ENCODE measurements around the gene MAPRE2.
"Not testable (repeated sequence)": the region's sequence is repeated elsewhere in the genome, so short reads cannot be mapped to it uniquely, and the experiment has no call there.

MAPRE2 gene

GRCh38 chr18:35153609-35154272, 112.5 kb downstream of the MAPRE2 start:
- DNase-seq (ENCODE audit: low read depth), result no peak

- DNase-seq (ENCODE audit: low read depth), result no peak
Observed at GRCh38 chr18:35155398-35156117, 114.3 kb downstream of the MAPRE2 start.

DNA sequence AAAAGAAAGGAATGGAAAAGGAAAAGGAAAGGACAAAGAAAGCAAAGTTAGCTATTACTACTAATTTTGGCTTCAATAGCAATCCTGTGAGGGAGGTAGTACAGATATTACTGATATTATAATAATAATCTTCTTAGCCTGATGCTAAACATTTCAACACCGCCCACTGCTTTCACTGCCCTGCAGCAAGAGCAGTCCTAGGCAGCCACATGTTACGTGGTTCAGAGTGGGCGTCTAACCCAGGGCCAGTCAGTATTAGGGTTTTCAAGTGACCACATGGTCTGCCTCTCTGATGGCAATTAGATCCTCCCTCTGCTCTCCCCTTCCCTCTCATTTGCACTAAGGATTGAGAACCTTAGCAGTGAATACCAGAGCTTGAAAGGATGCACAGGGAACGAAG, 116.0 kb downstream of the MAPRE2 start:
- DNase-seq (ENCODE audit: low read depth), result no peak

GRCh38 chr18:35158728-35159450, 117.7 kb downstream of the MAPRE2 start:
- DNase-seq (ENCODE audit: low read depth), result no peak

DNA sequence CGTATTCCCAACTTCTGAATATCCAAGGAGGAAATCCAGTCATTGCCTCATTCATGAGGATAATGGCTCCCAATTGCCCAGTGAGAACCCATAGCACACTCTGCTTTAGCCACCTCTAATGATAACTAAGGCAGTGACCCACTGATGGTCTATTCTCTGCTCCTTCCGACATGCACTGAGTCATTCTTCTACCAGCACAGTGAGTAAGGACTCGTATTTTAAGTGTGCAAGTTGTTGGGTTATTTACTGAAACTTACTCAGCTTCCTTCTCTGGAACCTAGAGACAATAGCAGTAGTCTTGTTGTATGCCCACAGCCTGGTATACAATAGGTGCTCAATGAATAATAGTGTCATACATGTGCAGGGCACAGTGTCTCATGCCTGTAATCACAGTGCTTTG, 118.6 kb downstream of the MAPRE2 start:
- no peak for DNase-seq (ENCODE audit: low read depth)

- DNase-seq (ENCODE audit: low read depth), result no peak
Observed at GRCh38 chr18:35161485-35161884, 120.3 kb downstream of the MAPRE2 start.

- no peak for DNase-seq (ENCODE audit: low read depth)
Observed at GRCh38 chr18:35161934-35162333, 120.7 kb downstream of the MAPRE2 start.

DNA sequence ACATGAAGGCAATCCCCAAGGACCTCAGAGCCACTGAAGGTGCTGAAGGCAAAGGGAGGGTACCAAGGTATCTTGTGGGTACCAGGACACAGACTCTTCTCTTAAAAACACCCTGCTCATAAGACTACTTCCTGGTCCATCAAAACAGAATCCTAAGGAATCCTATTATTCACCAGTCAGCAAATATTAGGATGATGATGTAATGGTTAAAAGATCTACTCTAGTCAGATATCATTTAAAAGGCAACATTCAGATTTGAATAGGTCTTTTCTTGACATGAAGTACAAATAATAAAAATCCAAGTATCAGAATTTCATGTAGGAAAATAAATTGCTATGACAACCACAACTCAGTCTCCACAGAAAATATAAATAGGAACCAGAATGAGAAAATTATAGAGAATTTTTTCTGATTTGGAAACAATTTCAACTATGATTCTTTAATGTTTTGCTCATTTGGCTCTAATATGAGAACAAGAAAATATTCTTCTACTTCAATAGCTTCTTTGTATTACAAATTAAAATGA, 121.9 kb downstream of the MAPRE2 start:
- DNase-seq (ENCODE audit: low read depth), result no peak

GRCh38 chr18:35163721-35164120, 122.5 kb downstream of the MAPRE2 start:
- DNase-seq (ENCODE audit: low read depth), result no peak

- DNase-seq (ENCODE audit: low read depth), result no peak
Observed at GRCh38 chr18:35164133-35164532, 122.9 kb downstream of the MAPRE2 start.

GRCh38 chr18:35167332-35167731, 126.1 kb downstream of the MAPRE2 start:
- DNase-seq (ENCODE audit: low read depth), result no peak

- no peak for DNase-seq (ENCODE audit: low read depth)
Observed at GRCh38 chr18:35167857-35168256, 126.6 kb downstream of the MAPRE2 start.

DNA sequence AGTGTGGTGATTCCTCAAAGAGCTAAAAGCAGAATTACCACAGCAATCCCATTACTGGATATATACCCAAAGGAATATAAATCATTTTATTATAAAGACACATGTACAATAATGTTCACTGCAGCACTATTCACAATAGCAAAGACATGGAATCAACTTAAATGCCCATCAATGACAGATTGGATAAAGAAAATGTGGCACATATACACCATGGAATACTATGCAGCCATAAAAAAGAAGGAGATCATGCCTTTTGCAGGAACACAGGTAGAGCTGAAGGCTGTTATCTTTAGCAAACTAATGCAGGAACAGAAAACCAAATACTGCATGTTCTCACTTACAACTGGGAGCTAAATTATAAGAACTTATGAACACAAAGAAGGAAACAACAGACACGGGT, 129.1 kb downstream of the MAPRE2 start:
- DNase-seq (ENCODE audit: low read depth), result not testable (repeated sequence)

- DNase-seq (ENCODE audit: low read depth), result no peak
Observed at GRCh38 chr18:35171315-35171987, 130.2 kb downstream of the MAPRE2 start.

- DNase-seq (ENCODE audit: low read depth), result no peak
Observed at GRCh38 chr18:35172009-35172408, 130.8 kb downstream of the MAPRE2 start.

- DNase-seq (ENCODE audit: low read depth), result no peak
Observed at GRCh38 chr18:35172451-35173035, 131.3 kb downstream of the MAPRE2 start.

DNA sequence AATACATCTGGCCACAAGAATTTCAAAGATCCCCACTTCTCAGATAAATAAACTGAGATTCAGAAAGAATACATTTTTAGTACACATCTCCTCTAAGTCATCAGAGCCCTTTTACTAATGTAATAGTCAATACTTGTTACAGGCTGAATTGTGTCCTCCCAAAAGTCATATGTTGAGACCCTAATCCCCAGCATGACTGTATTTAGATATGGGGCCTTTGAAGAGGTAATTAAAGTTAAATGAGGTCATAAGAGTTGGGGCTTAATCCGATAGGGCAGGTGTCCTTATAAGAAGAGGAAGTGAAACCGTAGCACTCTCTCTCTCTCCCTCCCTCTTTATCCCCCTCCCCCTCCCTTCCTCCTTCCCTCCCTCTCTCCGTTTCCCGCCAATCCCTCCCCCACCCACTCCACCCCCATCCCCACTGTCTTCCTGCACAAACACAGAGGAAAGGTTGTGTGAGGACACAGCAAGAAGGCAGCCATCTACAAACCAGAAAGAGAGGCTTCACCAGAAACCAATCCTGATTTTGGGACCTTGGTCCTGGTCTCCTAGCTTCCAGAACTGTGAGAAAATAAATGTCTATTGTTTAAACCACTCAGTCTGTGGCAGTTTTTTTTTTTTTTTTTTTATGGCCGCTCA, 133.0 kb downstream of the MAPRE2 start:
- no peak for DNase-seq (ENCODE audit: low read depth)

GRCh38 chr18:35174745-35175144, 133.5 kb downstream of the MAPRE2 start:
- DNase-seq (ENCODE audit: low read depth), result no peak

- DNase-seq (ENCODE audit: low read depth), result no peak
Observed at GRCh38 chr18:35176925-35177324, 135.7 kb downstream of the MAPRE2 start.

GRCh38 chr18:35178260-35178659, 137.0 kb downstream of the MAPRE2 start:
- no peak for DNase-seq (ENCODE audit: low read depth)

DNA sequence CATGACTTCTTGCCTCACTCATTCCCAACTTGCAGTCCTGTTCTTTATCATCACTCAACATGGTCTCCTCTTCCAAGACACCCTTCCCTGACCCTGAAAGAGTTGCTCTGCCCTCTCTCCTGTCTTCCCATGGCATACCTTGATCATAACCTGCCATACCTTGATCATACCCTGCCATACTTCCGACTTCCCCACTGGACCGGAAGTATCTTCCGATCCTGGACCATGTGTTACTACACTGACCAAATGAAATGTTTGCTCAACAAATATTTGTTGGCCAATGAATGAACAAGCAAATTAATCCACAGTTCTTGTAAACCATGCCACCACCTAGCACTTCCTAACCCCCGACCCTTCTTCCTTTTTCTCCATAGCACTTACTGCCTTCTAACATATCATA, 138.7 kb downstream of the MAPRE2 start:
- no peak for DNase-seq (ENCODE audit: low read depth)
